GM12892 (cell line): ENCODE measurements around the gene C4BPA.

Source experiments
- POLR2A ChIP-seq: IDR thresholded peaks from 2 replicates; pipeline ENCODE4 v1.6.1; 2011; ENCODE audit warnings: low read depth, low read length, control low read depth
- POLR2AphosphoS5 ChIP-seq: IDR thresholded peaks from 2 replicates; pipeline ENCODE4 v1.6.1; 2011; ENCODE audit warnings: low read depth, low read length, control low read depth
- TAF1 ChIP-seq: IDR thresholded peaks from 2 replicates; pipeline ENCODE4 v1.6.1; 2011; ENCODE audit warnings: low read depth, mild to moderate bottlenecking, control low read depth, low read length, borderline replicate concordance

DNA sequence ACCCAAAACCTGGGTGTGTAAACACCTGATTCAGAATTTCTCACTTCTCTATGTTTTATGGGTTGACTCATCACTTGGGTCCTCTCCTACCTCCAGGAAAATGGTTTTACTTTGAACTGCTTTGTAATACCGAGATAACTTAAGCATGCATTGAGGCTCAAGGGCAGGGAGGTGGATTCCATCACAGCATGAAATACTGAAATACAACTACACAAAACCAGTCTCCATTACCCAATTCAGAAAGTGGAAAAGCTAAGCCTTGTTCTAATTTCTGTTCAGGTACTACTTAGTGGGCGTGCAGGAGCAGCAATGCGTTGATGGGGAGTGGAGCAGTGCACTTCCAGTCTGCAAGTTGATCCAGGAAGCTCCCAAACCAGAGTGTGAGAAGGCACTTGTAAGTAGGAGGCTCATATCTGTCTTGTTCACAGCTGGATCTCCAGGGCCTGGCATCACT, 6.1 kb upstream of the C4BPA start:
- TF ChIP-seq POLR2A (no peak), TAF1 (no peak), POLR2AphosphoS5 (no peak)
